GM12873 (cell line): Measurements from ENCODE around the gene SPINT4.

Experiments
- TF ChIP-seq, protein P1 (sequence below): IDR thresholded peaks from 2 replicates; pipeline ENCODE4 v1.5.1; 2012; ENCODE audit warnings: low read depth, mild to moderate bottlenecking, moderate library complexity, low read length, control low read depth; ENCODE audit not compliant: insufficient read depth; ENCODE audit errors: missing control alignments

SPINT4 gene

DNA sequence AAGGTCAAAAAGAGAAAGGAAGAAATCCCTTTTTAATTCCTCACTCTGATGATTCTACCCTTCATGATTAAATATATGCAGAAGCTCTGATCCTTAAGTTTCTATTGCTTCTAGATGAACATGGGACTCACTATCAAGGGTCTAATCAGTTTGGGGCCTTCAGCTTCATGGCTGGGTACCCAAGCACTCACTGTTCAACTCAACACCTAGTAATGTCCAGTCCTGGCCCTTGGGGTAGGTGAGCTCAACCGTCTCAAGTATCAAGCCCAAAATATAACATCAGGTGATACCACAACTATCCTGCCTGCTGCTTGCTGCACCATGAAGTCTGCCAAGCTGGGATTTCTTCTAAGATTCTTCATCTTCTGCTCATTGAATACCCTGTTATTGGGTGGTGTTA, at the start of gene SPINT4:
Gene SPINT4 (plus strand): TSS at position 301 of the 400 bp plus-strand sequence. CDS start 21 bp downstream, at position 322.
- TF ChIP-seq, protein P1, sequence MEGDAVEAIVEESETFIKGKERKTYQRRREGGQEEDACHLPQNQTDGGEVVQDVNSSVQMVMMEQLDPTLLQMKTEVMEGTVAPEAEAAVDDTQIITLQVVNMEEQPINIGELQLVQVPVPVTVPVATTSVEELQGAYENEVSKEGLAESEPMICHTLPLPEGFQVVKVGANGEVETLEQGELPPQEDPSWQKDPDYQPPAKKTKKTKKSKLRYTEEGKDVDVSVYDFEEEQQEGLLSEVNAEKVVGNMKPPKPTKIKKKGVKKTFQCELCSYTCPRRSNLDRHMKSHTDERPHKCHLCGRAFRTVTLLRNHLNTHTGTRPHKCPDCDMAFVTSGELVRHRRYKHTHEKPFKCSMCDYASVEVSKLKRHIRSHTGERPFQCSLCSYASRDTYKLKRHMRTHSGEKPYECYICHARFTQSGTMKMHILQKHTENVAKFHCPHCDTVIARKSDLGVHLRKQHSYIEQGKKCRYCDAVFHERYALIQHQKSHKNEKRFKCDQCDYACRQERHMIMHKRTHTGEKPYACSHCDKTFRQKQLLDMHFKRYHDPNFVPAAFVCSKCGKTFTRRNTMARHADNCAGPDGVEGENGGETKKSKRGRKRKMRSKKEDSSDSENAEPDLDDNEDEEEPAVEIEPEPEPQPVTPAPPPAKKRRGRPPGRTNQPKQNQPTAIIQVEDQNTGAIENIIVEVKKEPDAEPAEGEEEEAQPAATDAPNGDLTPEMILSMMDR, result no peak

DNA sequence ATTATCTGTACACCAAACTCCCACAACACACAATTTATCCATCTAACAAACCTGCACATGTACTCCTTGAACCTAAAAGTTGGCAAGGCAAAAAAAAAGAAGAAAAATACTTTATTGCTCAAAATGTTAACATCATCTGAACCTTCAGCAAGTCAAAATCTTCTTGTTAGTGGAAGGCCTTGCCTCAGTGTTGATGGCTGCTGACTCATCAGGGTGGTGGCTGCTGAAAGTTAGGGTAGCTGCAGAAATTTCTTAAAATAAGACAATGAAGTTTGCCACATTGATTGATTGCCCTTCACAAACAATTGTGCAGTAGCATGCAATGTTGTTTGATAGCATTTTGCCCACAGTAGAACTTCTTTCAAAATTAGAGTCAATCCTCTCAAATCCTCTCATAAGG, 49.4 kb upstream of the SPINT4 start:
- TF ChIP-seq, protein P1, result no peak

DNA sequence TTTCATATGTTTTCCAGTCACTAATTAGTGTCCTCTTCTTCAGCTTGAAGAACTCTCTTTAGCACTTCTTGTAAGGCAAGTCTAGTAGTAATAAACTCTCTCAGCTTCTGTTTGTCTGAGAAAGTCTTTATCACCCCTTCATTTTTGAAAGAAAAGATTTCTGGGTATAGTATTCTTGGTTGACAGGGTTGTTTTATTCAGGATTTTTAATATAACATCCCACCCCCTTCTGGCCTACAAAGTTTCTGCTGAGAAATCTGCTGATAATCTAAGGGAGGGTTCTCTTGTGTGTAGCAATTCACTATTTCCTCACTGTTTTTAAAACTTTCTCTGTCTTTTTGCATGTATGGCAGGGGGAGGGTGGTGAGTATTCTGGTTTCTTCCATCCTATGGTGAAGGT, 42.5 kb upstream of the SPINT4 start:
- TF ChIP-seq, protein P1, result no peak

DNA sequence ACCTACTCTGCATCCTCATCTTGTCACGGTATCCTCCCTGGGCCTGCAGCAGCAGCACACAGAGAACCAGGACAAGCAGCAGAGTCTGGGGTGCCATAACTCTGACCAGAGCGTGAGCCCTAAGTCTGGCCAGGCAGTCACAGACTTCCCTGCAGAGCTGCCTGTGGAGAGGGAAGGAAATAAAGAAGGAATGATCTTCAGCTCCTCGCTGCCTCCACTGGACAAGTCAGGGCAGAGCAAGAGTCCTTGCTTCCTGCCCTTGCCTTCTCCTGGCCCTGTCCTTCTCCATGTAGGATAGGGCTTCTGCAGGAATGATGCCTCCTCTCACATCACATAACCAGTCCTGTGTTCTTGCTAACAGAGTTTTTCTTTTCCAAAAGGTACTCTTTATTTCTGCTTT, 36.3 kb upstream of the SPINT4 start:
- TF ChIP-seq, protein P1, result no peak

DNA sequence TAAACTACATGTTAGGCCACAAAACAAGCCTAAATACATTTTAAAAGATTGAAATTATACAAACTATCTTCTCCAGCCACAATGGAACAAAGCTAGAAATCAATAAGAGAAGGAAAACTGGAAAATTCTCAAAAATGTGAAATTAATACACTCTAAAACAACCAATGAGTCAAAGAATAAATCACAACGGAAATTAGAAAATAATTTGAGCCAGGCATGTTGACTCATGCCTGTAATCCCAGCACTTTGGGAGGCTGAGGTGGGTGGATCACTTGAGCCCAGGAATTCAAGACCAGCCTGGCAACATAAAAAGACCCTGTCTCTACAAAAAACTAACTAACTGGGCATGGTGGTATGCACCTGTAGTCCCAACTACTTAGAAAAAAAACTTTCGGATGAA, 26.7 kb upstream of the SPINT4 start:
- TF ChIP-seq, protein P1, result no peak

DNA sequence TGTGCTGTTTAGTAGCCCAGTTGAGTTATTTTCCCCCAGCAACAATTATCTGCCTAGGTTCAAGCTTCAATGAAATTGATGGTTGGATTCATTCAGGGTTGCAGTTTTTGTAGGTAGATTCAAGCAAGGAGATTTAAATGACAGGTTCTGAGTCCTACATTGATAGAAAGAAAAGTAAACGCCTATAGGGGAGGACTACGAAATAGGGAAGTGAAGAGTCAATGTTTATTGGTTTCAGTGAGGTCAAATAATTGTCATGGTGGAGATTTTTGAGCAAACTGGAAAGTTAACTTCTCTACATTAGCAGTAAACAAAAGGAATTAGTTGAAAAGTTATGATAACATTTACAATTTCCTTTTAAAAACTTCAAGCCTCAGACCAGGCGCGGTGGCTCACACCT, 21.0 kb upstream of the SPINT4 start:
- TF ChIP-seq, protein P1, result no peak

DNA sequence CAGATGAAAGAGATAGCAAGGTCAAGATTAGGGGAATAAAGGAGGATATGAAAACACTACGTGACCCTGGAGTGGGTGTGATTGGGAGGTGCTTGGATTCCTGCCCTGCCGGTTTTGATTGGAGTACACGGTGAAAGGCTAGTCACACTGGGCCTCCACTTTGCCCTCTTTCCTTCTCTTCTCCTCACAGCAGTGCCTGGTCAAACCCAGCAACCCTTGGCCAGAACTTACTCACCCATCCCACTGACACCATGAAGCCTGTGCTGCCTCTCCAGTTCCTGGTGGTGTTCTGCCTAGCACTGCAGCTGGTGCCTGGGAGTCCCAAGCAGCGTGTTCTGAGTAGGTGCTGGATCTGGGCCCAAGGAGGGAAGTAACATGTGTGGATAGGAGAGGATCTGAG, 20.3 kb upstream of the SPINT4 start, which contains the start of gene WFDC13:
Gene WFDC13 (plus strand): TSS at position 166 of the 400 bp plus-strand sequence. CDS start 86 bp downstream, at position 252.
- TF ChIP-seq, protein P1, result no peak

DNA sequence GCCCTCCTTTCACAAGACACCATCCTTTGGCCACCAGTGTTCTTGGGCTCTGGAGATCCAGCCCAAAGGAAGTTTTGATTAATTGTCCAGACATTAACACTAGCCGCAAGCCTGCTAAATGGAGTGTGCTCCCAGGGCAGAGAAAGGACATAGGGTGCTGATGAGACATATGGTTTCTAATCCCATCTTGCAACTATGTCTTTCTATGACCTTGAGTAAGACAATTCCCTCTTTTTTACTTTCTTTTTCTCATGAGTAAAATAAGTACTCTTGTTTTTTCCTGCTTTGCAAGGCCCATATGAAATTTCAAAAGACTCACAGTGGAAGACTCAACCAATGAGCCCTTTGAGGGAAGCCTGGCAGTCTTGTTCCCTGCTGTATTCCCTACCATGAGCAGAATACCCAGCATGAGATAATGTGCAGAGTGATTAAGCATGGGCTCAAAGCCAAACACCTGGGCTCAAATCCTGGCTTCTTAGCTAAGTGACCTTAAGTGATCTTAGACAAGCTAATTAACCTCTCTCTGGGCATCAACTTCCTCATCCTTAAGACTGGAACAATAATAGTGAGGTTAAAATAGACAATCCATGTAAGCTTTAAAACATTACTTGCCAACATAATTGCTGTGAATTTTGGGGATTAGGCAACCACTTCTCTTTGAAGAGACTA, 17.0 kb upstream of the SPINT4 start, which contains the start of gene WFDC10B:
Gene WFDC10B (minus strand): TSS at position 51 of the 669 bp plus-strand sequence. CDS start 19,027 bp downstream, outside the sequence.
- TF ChIP-seq, protein P1, result no peak
